Right lobe of liver (tissue), 6 donors: Measurements from ENCODE around the gene RBM15B. TPM values are rescaled to one million over a fixed set of nuclear protein-coding genes. Genes with fewer than 3 reads are reported as not detected.
"Not testable (repeated sequence)": the region's sequence is repeated elsewhere in the genome, so short reads cannot be mapped to it uniquely, and the experiment has no call there.

Source experiments
- ATAC-seq, 4 donors: fragments of 200-7000 bp; cut with Tn5 transposase; one replicate each; pipeline ENCODE4 v1.9.1; 2020; ENCODE audit warnings: mild to moderate bottlenecking in 4 of 4, moderate library complexity in 4 of 4
- DNase-seq, 3 donors: peaks; one replicate each; pipeline ENCODE4 v3.0.0-alpha.2; 2020
- H3K27ac ChIP-seq, 3 donors: fragments of 200-600 bp; one replicate each; pipeline ENCODE4 v1.8.0; 2022
- H3K27me3 ChIP-seq, 2 donors: fragments of 200-600 bp; one replicate each; pipeline ENCODE4 v1.8.0; 2022
- H3K36me3 ChIP-seq, 4 donors: fragments of 200-600 bp; sonication (generic) in 1 of 4; one replicate each; pipeline versions ENCODE4 v1.5.1 to v1.8.0; 2017 to 2022; ENCODE audit warnings: control low read depth in 1 of 4
- H3K4me1 ChIP-seq, 4 donors: fragments of 200-600 bp; sonication (generic) in 1 of 4; one replicate each; pipeline versions ENCODE4 v1.5.1 to v1.8.0; 2017 to 2022; ENCODE audit warnings: control low read depth in 1 of 4
- H3K4me3 ChIP-seq, 3 donors: fragments of 200-600 bp; one replicate each; pipeline ENCODE4 v1.8.0; 2022
- H3K9me3 ChIP-seq, 4 donors: fragments of 200-600 bp; sonication (generic) in 1 of 4; one replicate each; pipeline versions ENCODE4 v1.5.1 to v1.8.0; 2017 to 2022; ENCODE audit warnings: control low read depth in 1 of 4
- CTCF ChIP-seq, 4 donors: fragments of 200-600 bp in 3 of 4; fragments of 450-650 bp in 1 of 4; IDR thresholded peaks; one replicate each; pipeline versions ENCODE4 v1.5.1 to v1.8.0; 2016 to 2022; ENCODE audit warnings: antibody characterized with exemption in 4 of 4, mild to moderate bottlenecking in 2 of 4
- POLR2A ChIP-seq: fragments of 450-650 bp; IDR thresholded peaks from one replicate; pipeline ENCODE4 v1.6.1; 2017; ENCODE audit warnings: antibody characterized with exemption, mild to moderate bottlenecking
- WGBS: methylation state at CpG from one replicate; pipeline ENCODE4 v1.1.6; 2018; ENCODE audit warnings: low coverage, low lambda C conversion rate; ENCODE audit not compliant: insufficient coverage; ENCODE audit errors: missing lambda C conversion rate; 5-methylcytosine and 5-hydroxymethylcytosine counted together
- intact Hi-C, 2 donors: fragments of 100-400 bp; cut with DNase I; formaldehyde crosslinking; loops; one replicate each; pipeline versions ENCODE4 v1.11.2 to v1.14.1; 2022
- total RNA-seq, 6 experiments: library from RNA; depleted of rRNA in 2 of 6; stranded (reverse); fragments of >200 nt in 2 of 6; fragmentation: NEBNext Ultra II Directional in 3 of 6; extraction: Animal tissue kit (Norgen Biotek cat#: 25700) in 3 of 6; gene quantifications; one replicate each; pipeline versions ENCODE4 v1.1.0 to v1.2.4, GENCODE V29; 2016 to 2023
- donor health status: DM: no; HTN: yes; CAD: no.
- donor health status: DM: no; HTN: no; CAD: no.
- donor health status: DM: no; HTN: no; CAD: no.
- donor health status: DM: no; HTN: yes; CAD: no.
- donor health status: DM: no; HTN: yes; CAD: no.

Gene RBM15B
- total RNA-seq, 6 experiments from 2014 or later: 7.1 to 14.1 (median 9.4) TPM

- intact Hi-C loops: no loop called here
- 33% methylated on average over 3 of the region's 3 CpGs for WGBS
- Histone ChIP-seq H3K4me1 (no peaks in the 10 kb centered on the region), H3K36me3 (no peaks in the 10 kb centered on the region), H3K27ac (no peak overlapping the region), H3K9me3 (no peaks in the 10 kb centered on the region), H3K4me3 (no peak overlapping the region), H3K27me3 (no peaks in the 10 kb centered on the region)
- DNase-seq (no peak), ATAC-seq (no peak)
- TF ChIP-seq CTCF (IDR thresholded peaks at IDR 0.05): no peak
- no peak for TF ChIP-seq POLR2A
Measured at GRCh38 chr3:51358981-51359380, 32.1 kb upstream of the RBM15B start.

GRCh38 chr3:51360806-51361205 is 30.3 kb upstream of the RBM15B start:
- no peak for TF ChIP-seq CTCF (IDR thresholded peaks at IDR 0.05)
- TF ChIP-seq POLR2A: no peak
- H3K27ac ChIP-seq: no peak overlapping the region
- no peaks in the 10 kb centered on the region for H3K4me1 ChIP-seq
- intact Hi-C loops: no loop called here
- ATAC-seq: no peak
- no peaks in the 10 kb centered on the region for H3K27me3 ChIP-seq
- no peak overlapping the region for H3K4me3 ChIP-seq
- WGBS: 63% methylated on average over 1 of the region's 3 CpGs
- DNase-seq: no peak
- H3K36me3 ChIP-seq: no peaks in the 10 kb centered on the region
- no peaks in the 10 kb centered on the region for H3K9me3 ChIP-seq

GRCh38 chr3:51361746-51362145 is 29.3 kb upstream of the RBM15B start:
- TF ChIP-seq CTCF (IDR thresholded peaks at IDR 0.05) (no peak), POLR2A (no peak)
- no peaks in the 10 kb centered on the region for H3K36me3 ChIP-seq
- H3K4me3 ChIP-seq: no peak overlapping the region
- DNase-seq: no peak
- H3K27me3 ChIP-seq: no peaks in the 10 kb centered on the region
- H3K4me1 ChIP-seq: no peaks in the 10 kb centered on the region
- no peak for ATAC-seq
- H3K9me3 ChIP-seq: no peaks in the 10 kb centered on the region
- no CpG with 5 or more reads among the region's 6 CpGs for WGBS
- no peak overlapping the region for H3K27ac ChIP-seq
- intact Hi-C loops: no loop called here

- intact Hi-C loops: no loop called here
- DNase-seq: no peak
- Histone ChIP-seq H3K27ac (no peak overlapping the region), H3K36me3 (no peaks in the 10 kb centered on the region), H3K4me1 (no peaks in the 10 kb centered on the region), H3K27me3 (no peaks in the 10 kb centered on the region), H3K4me3 (no peak overlapping the region), H3K9me3 (no peaks in the 10 kb centered on the region)
- no peak for ATAC-seq
- 76% methylated on average over 8 of the region's 9 CpGs for WGBS
- no peak for TF ChIP-seq POLR2A
- no peak for TF ChIP-seq CTCF (IDR thresholded peaks at IDR 0.05)
Measured at GRCh38 chr3:51362476-51362875, 28.6 kb upstream of the RBM15B start.

GRCh38 chr3:51368276-51368675 is 22.8 kb upstream of the RBM15B start:
- H3K36me3 ChIP-seq, H3K27ac ChIP-seq, H3K9me3 ChIP-seq, intact Hi-C loops, DNase-seq, H3K27me3 ChIP-seq, H3K4me1 ChIP-seq, H3K4me3 ChIP-seq, ATAC-seq: not testable (repeated sequence)
- WGBS: no CpG with 5 or more reads among the region's 8 CpGs
